Activated T-cell treated with anti-CD3 and anti-CD28 coated beads, Interleukin-2, amount 50 U/mL, for 72 hours (primary cell): ENCODE data around the gene ULK2. TPM values are rescaled to one million over a fixed set of nuclear protein-coding genes. Genes with fewer than 3 reads are reported as not detected.

Experiments used
- ATAC-seq, 2 donors: fragments of 150-1000 bp; cut with Tn5 transposase; replicated peaks in 1 of 2; 2 replicates each; pipeline ENCODE4 v1.10.0; 2021; ENCODE audit warnings: moderate library complexity in 2 of 2, mild to moderate bottlenecking in 1 of 2
- DNase-seq, 2 donors: peaks; one replicate each; pipeline ENCODE4 v3.0.0; 2021 to 2022; ENCODE audit warnings: mixed read lengths in 1 of 2
- H3K27ac Mint-ChIP-seq: one replicate; pipeline ENCODE4 v1.8.0; 2022; ENCODE audit warnings: mild to moderate bottlenecking, moderate library complexity, mixed read lengths
- H3K27me3 Mint-ChIP-seq: one replicate; pipeline ENCODE4 v1.8.0; 2022; ENCODE audit warnings: low read depth, mixed read lengths
- H3K36me3 Mint-ChIP-seq, 2 donors: one replicate each; pipeline ENCODE4 v1.8.0; 2022; ENCODE audit warnings: mixed read lengths in 2 of 2, mild to moderate bottlenecking in 1 of 2; ENCODE audit not compliant: insufficient read depth in 2 of 2
- H3K4me1 Mint-ChIP-seq: one replicate; pipeline ENCODE4 v1.8.0; 2022; ENCODE audit warnings: low read depth, mixed read lengths
- H3K4me3 Mint-ChIP-seq, 2 donors: one replicate each; pipeline ENCODE4 v1.8.0; 2022; ENCODE audit warnings: mild to moderate bottlenecking in 2 of 2, mixed read lengths in 2 of 2, moderate library complexity in 2 of 2
- H3K9me3 Mint-ChIP-seq, 2 donors: one replicate each; pipeline ENCODE4 v1.8.0; 2022; ENCODE audit warnings: mixed read lengths in 2 of 2
- total RNA-seq, 2 donors: library from RNA; stranded (reverse); gene quantifications; one replicate each; pipeline ENCODE4 v1.2.3, GENCODE V29; 2022

ULK2 gene
- total RNA-seq, 2 donors from 2014 or later: 13.9 to 14.5 TPM

DNA sequence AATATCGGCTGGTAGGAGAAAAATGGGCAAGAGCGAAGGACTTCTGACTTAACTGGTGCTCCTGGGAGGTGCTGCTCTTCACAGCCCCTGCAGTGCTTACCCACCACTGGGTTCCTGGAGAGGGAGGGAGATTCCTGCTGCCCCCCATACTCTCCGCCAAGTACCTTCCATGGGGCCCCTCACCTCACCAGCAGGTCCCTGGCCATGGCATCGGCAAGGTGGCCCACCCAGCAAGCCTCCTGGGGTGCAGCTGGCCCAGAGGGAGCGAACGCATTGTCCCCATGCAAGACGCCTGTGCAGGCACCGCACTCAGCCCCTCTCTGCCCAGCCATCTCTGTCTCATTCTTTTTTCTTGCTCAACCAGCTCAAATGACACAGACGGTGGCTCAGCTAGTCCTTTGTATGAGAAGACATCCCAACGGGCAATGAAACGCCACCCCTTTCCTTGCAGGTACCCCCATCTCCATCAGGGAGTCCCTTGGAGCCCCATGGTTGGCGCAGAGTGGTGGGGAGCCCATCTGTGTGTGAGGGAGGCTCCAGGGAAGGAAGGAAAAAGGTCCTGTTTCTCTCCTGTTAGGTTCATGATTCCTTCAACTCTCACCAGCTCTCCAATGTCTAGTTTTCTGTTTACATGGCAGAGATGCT lies 110.1 kb downstream of the ULK2 start:
- Mint-ChIP-seq H3K27me3 (no peaks in the 10 kb centered on the region), H3K36me3 (no peaks in the 10 kb centered on the region), H3K4me3 (no peak overlapping the region), H3K9me3 (no peaks in the 10 kb centered on the region), H3K4me1 (peaks cover 20% of the 10 kb centered on the region), H3K27ac (no peak overlapping the region)
- DNase-seq (no peak), ATAC-seq (no peak)

DNA sequence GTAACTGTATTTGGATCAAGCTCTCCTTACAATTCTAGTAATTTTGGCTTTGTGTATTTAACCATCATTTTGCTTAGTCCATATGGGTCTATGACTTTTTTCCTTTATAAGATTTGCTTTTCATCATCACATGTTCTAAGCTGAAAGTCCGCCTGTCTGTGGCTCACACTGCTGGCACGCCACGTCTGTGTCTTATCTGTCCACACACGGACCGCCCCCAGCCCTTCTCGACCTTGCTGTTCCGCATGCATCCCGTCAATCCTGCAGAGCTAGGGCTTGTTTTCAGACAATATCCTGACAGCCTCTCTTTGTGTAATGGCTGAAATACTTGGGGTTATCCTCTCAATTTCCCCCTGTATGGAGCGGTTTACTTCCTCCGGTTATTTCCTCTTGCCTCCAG lies 111.2 kb downstream of the ULK2 start:
- Mint-ChIP-seq H3K27me3 (no peaks in the 10 kb centered on the region), H3K27ac (no peak overlapping the region), H3K4me3 (no peak overlapping the region), H3K36me3 (no peaks in the 10 kb centered on the region), H3K4me1 (peaks cover 19% of the 10 kb centered on the region), H3K9me3 (no peaks in the 10 kb centered on the region)
- ATAC-seq (no peak), DNase-seq (no peak)

DNA sequence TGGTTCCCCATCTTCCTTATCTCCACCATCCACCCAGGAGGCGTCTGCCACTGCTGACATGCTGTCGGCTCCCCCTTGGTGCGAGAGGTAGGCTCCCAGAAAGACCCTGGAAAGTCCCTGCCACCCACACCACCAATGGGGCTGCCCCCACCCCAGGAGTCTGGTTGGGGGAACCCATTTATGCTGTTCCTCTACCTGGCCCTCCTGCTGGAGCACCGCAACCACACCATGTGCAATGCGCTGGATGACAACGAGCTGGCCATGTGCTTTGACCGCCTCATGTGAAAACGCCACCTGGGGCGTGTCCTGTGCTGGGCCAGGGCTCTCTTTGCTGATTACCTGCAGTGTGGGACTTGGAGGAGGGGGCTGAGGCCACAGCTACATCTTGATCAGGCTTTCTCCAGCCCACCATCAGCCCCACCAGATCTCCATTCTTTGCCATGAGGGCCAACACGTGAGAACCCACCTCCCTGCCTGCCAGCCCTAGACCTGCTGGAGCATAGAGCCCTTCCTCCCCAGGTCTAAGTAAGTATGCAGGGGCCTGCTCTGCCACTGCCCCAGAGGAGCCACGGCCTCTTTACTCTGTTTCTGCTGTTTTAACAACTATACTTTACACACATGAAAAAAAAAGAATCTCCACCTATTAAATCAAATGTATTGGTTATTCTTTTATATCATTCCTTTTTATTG lies 111.8 kb downstream of the ULK2 start:
- H3K27ac Mint-ChIP-seq: no peak overlapping the region
- peak; percentile 19 to 27 for ATAC-seq
- DNase-seq: no peak
- no peaks in the 10 kb centered on the region for H3K36me3 Mint-ChIP-seq
- no peak overlapping the region for H3K4me3 Mint-ChIP-seq
- peaks cover 5% of the 10 kb centered on the region for H3K27me3 Mint-ChIP-seq
- no peaks in the 10 kb centered on the region for H3K9me3 Mint-ChIP-seq
- H3K4me1 Mint-ChIP-seq: peaks cover 25% of the 10 kb centered on the region

DNA sequence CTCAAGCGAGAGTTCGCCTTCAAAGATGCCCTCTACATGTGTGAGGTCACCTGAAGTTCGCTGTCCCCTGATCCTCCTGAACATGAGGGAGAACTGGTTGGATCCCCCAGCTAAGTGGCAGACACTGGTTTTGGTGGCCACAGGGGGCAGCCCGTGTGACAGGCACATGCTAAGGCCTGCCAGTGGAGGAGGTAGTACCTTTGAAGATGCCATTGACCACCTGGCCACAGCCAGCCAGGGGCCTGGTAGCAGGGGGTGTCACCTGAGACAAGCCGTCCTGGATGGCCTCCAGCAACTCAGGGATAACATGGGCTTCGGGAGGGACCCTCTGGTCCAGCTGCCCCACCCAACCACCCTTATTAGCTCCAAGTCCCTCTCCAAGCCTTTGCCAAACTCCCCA lies 112.3 kb downstream of the ULK2 start:
- H3K27ac Mint-ChIP-seq: no peak overlapping the region
- H3K4me1 Mint-ChIP-seq: peaks cover 30% of the 10 kb centered on the region
- H3K27me3 Mint-ChIP-seq: peaks cover 11% of the 10 kb centered on the region
- no peak for ATAC-seq
- DNase-seq: no peak
- H3K9me3 Mint-ChIP-seq: no peaks in the 10 kb centered on the region
- no peaks in the 10 kb centered on the region for H3K36me3 Mint-ChIP-seq
- no peak overlapping the region for H3K4me3 Mint-ChIP-seq

DNA sequence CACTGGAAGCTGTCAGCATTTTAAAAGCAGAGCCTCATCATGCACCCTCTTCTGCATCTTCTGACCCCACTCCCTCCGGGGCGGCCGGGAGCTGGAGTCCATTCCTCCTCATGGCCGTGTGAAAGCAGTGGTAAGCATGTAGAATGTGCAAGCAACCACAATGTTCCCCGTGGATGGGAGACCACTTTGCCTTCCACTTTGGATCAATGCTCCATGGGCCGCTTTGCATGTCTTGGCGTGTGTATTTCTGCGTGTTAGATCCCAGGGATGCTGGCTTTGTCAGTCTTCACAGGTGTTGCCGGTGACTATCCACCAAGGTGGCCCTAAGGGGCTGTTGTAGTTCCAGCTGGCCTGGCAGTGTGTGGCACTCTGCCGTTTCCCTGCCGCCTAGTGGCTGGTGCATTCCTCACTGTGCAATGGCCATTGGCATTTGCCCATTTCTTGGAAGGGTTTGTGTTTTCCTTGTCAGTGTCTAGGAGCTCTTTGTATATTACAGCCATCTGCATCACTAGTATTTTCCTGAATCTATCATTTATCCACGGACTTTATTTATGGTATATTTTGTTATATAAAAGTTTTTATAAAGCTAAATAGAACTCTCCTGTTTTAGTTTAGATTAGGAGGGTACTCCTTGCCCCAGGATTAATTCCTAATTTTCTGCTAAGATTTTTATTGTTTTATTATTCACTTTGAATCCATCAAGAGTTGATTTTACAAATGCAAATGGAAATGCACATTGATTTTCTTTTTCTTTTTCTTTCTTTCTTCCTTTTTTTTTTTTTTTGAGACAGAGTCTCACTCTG lies 113.9 kb downstream of the ULK2 start:
- DNase-seq: no peak
- ATAC-seq: no peak
- Mint-ChIP-seq H3K36me3 (no peaks in the 10 kb centered on the region), H3K27me3 (peaks cover 19% of the 10 kb centered on the region), H3K4me3 (no peak overlapping the region), H3K9me3 (no peaks in the 10 kb centered on the region), H3K4me1 (peaks cover 41% of the 10 kb centered on the region), H3K27ac (no peak overlapping the region)

DNA sequence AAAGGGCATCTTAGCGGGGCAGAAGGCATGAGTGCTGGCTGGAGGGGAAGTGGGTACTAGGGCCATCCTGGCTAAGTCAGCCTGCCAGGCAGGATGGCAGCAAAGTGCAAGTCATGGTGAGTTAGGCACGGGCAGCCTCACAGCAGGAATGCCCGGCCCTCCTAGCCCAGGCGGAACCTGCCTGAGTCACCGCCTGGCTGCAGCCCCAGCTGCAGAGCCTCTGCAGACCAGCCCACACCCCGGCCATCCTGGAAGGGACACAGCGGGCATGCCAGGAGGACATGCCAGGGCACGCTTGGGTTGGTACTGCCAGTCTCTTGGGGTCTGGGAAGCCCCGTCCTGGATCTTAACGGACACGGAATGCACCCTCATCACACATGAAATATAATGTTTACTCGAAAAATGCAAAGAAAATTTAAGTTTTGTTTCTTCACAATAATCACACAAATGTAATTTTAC lies 114.7 kb downstream of the ULK2 start:
- Mint-ChIP-seq H3K9me3 (no peaks in the 10 kb centered on the region), H3K27me3 (peaks cover 19% of the 10 kb centered on the region), H3K36me3 (no peaks in the 10 kb centered on the region), H3K4me1 (peaks cover 41% of the 10 kb centered on the region), H3K27ac (no peak overlapping the region), H3K4me3 (no peak overlapping the region)
- DNase-seq (no peak), ATAC-seq (no peak)

DNA sequence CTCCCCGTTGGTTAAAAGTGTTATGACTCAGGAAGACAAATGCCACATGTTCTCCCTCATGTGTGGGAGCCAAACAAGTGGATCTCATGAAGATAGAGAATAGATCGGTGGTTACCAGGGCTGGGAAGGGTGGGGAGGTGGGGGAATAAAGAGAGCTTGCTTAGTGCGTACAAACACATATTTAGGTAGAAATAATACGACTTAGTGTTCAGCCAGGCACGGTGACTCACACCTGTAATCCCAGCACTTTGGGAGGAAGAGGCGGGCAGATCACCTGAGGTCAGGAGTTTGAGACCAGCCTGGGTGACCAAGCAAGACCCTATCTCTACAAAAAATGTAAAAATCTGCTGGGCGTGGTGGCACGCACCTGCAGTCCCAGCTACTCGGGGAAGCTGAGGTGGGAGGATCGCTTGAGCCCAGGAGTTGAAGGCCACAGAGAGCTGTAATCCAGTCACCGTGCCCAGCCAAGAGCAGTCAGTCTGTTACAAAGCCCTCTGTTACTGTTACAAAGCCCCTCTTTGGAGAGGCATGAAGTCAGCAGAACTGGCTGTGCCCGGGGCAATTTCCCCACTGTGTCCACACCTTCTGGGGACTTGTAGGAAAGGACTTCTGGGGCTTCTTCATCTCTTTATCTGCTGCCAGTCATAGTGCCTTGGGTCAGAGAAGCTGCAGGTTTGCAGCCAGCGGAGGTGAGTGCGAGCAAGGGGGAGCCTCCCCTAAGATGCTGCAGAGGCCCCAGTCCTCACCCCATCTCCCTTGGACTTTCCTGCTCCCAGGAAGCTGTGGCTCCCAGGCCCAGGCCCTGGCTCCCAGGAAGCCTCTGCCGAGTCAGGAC lies 115.3 kb downstream of the ULK2 start:
- Mint-ChIP-seq H3K27ac (no peak overlapping the region), H3K4me1 (peaks cover 41% of the 10 kb centered on the region), H3K36me3 (no peaks in the 10 kb centered on the region), H3K9me3 (no peaks in the 10 kb centered on the region), H3K27me3 (peaks cover 19% of the 10 kb centered on the region), H3K4me3 (no peak overlapping the region)
- ATAC-seq (no peak), DNase-seq (no peak)

DNA sequence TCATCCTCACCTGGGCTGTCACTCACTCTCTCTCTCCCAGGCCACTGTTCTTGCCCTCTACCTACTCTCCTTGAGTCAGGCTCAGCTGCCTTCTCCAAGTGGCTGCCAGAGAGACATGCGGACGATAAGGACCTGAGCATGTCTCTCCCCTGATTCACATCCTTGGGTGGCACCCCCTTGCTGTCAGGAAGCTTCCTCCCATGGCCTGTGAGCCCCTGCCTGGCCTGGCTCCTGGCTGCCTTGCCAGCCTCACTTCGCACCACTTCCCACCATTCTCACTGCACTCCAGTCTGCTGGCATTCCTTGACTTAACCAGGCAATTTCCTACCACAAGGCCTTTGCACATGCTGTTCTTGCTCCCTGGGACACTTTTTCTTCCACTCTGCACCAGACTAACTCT lies 116.9 kb downstream of the ULK2 start:
- Mint-ChIP-seq H3K4me3 (no peak overlapping the region), H3K27me3 (peaks cover 19% of the 10 kb centered on the region), H3K9me3 (no peaks in the 10 kb centered on the region), H3K36me3 (no peaks in the 10 kb centered on the region), H3K4me1 (peaks cover 35% of the 10 kb centered on the region), H3K27ac (no peak overlapping the region)
- DNase-seq (no peak), ATAC-seq (no peak)

DNA sequence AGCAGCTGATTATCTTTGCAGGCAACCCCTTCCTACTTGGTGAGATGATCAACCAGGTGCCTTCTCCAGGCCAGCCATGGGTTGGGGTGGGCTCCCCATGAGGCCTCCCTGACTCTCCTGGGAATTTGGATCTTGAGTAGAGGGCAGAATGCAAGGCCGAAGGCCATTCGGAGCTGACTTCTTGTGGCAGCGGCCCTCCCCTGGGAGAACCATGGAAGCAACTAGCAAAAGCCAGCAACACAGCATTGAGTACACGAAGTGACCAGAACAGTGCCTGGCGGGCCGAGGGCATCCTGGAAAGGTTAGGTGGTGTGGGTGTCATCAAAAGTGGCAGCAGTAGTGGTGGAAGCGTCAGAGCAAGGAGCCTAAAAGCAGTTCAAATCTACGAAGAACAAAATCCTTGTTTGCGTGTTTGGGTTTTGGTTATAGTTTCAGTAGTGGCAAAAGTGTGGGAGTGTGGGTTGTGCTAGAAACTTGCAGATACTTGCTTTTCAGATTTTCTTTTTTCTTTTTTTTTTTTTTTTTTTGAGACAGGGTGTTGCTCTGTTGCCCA lies 117.6 kb downstream of the ULK2 start:
- H3K4me3 Mint-ChIP-seq: no peak overlapping the region
- DNase-seq (no peak), ATAC-seq (peak; percentile 46 to 68)
- H3K4me1 Mint-ChIP-seq: peaks cover 28% of the 10 kb centered on the region
- no peaks in the 10 kb centered on the region for H3K36me3 Mint-ChIP-seq
- peaks cover 19% of the 10 kb centered on the region for H3K27me3 Mint-ChIP-seq
- no peak overlapping the region for H3K27ac Mint-ChIP-seq
- H3K9me3 Mint-ChIP-seq: no peaks in the 10 kb centered on the region

DNA sequence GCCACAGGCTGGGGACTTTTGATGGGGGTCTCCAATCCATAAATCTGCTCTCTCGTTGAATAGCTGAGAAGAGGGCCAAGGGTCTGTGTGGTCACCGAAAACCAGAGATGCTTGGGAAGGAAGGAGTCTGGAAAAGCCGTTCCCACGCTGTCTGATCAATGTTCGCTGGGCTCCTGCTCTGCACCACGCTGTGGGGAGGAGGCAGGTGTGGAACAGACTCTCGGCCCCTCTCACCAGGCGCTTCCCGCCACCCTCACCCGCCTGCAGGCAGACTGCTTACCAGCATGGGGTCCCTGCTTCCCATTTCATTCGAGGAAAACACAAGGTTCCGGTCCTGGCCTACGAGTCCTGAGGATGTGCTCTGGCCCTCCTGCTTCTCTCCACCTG lies 118.9 kb downstream of the ULK2 start:
- H3K36me3 Mint-ChIP-seq: no peaks in the 10 kb centered on the region
- H3K27me3 Mint-ChIP-seq: peaks cover 19% of the 10 kb centered on the region
- peaks cover 21% of the 10 kb centered on the region for H3K4me1 Mint-ChIP-seq
- H3K4me3 Mint-ChIP-seq: no peak overlapping the region
- no peaks in the 10 kb centered on the region for H3K9me3 Mint-ChIP-seq
- ATAC-seq (no peak), DNase-seq (no peak)
- no peak overlapping the region for H3K27ac Mint-ChIP-seq

DNA sequence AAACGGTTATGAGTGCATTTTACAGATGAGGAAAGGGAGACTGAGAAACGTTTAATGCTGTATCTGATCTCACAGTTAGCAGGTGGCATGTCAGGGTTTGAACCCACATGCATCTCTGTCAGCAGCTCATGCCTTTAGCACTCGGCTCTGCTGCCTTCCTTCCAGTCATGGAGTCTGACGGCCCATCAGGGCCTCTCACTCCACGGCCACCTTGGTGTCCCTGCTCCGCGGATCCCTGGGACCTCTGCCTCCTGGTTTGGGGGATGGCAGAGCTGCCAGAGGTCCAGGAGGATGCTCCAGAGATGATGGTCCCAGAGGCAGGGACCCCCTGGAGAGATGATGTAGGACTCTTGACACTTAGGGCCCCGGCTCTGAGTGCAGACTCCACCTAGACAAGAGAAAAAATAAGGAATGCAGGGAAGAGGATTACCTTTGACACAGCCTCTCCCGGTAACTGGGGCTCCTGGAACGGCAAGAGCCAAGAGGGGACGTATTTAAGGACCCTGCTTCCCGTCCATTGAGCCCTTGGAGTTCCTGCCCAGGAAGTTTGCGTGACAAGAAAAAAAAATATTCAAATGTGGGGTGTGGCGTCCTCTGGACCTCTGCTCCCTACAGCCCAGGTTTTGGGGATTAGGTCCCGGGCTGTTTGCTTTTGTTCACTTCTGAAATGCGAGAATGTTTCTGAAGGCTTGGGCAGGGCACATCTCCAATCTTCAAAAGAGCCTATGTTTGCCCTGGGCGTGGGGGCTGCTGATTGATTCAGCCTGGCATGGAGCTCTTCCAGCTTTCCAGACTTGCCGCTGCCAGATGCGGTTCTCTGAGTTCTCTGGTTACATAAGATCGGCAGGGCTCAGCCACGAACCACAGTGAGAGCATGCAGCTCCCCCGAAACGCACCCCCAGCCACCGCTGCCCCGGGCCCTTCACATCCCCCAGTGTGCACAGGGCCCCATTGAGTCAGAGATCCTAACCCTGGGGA lies 119.6 kb downstream of the ULK2 start, which contains the start of gene ALDH3A1:
ALDH3A1 (minus strand) TSS at position 470 of the 978 bp plus-strand sequence. CDS start 3,169 bp downstream, outside the sequence.
- no peak for ATAC-seq
- H3K4me1 Mint-ChIP-seq: peaks cover 21% of the 10 kb centered on the region
- no peak within 1 kb of the TSS for H3K4me3 Mint-ChIP-seq
- no peak within 1 kb of the TSS for H3K27ac Mint-ChIP-seq
- H3K36me3 Mint-ChIP-seq: no peaks in the 10 kb centered on the region
- DNase-seq: no peak
- H3K9me3 Mint-ChIP-seq: no peaks in the 10 kb centered on the region
- peaks cover 19% of the 10 kb centered on the region for H3K27me3 Mint-ChIP-seq
